ENCODE data around the gene UBXN10. TPM values are rescaled to one million over a fixed set of nuclear protein-coding genes. Genes with fewer than 3 reads are reported as not detected.

Gene UBXN10
- total and polyA plus RNA-seq, 12 donors: 0.64 to 2.6 (median 1.5) TPM

- peaks cover 0 to 7% of the 10 kb centered on the region in 2 donors for H3K4me1 ChIP-seq (replicated peaks in 1 of 2)
- 32 to 37% (median 34%) methylated on average over 16 to 18 of the region's 18 CpGs for WGBS, 4 donors
- H3K36me3 ChIP-seq (replicated peaks in 1 of 2): no peaks in the 10 kb centered on the region
- no peaks in the 10 kb centered on the region for H3K27me3 ChIP-seq
- no peaks in the 10 kb centered on the region for H3K9me3 ChIP-seq (replicated peaks in 1 of 3)
- TF ChIP-seq POLR2A (IDR thresholded peaks at IDR 0.05): no peak
- peak in 6 of 7 donors; percentile 21 to 57 (median 34) for DNase-seq
- intact Hi-C loops (cut with DNase I): loop anchor here in 1 of 2 donors (10.0 kb wide), 2 partner anchors 131 to 211 kb away; no protein-coding TSS in a partner anchor
- H3K27ac ChIP-seq: no peak overlapping the region
- no peak overlapping the region for H3K4me3 ChIP-seq
These were observed 37.9 kb downstream of the UBXN10 start for GRCh38 chr1:20223551-20224419.

GRCh38 chr1:20224546-20224945, 38.6 kb downstream of the UBXN10 start:
- no peak for DNase-seq
- intact Hi-C loops (cut with DNase I): loop anchor here in 1 of 2 donors (10.0 kb wide), 2 partner anchors 130 to 210 kb away; no protein-coding TSS in a partner anchor
- peaks cover 0 to 7% of the 10 kb centered on the region in 2 donors for H3K4me1 ChIP-seq (replicated peaks in 1 of 2)
- no peaks in the 10 kb centered on the region for H3K27me3 ChIP-seq
- H3K9me3 ChIP-seq (replicated peaks in 1 of 3): no peaks in the 10 kb centered on the region
- WGBS, 4 donors: 38 to 79% (median 68%) methylated on average over 3 of the region's 3 CpGs
- no peaks in the 10 kb centered on the region for H3K36me3 ChIP-seq (replicated peaks in 1 of 2)
- no peak overlapping the region for H3K27ac ChIP-seq
- TF ChIP-seq CTCF (IDR thresholded peaks at IDR 0.05) (no peak), POLR2A (IDR thresholded peaks at IDR 0.05) (no peak)
- H3K4me3 ChIP-seq: no peak overlapping the region

GRCh38 chr1:20227704-20228103, 41.8 kb downstream of the UBXN10 start:
- no peaks in the 10 kb centered on the region for H3K9me3 ChIP-seq (replicated peaks in 1 of 3)
- intact Hi-C loops (cut with DNase I): loop anchor here in 1 of 2 donors (10.0 kb wide), 2 partner anchors 127 to 207 kb away; no protein-coding TSS in a partner anchor
- no peaks in the 10 kb centered on the region for H3K36me3 ChIP-seq (replicated peaks in 1 of 2)
- H3K4me3 ChIP-seq: no peak overlapping the region
- no peaks in the 10 kb centered on the region for H3K27me3 ChIP-seq
- H3K27ac ChIP-seq: no peak overlapping the region
- no peak for DNase-seq
- TF ChIP-seq POLR2A (IDR thresholded peaks at IDR 0.05) (no peak), CTCF (IDR thresholded peaks at IDR 0.05) (no peak)
- H3K4me1 ChIP-seq (replicated peaks in 1 of 2): peaks cover 0 to 7% of the 10 kb centered on the region in 2 donors
- 66 to 82% (median 70%) methylated on average over 4 of the region's 4 CpGs for WGBS, 4 donors

- Histone ChIP-seq H3K4me3 (no peak overlapping the region), H3K9me3 (replicated peaks in 1 of 3) (no peaks in the 10 kb centered on the region), H3K4me1 (replicated peaks in 1 of 2) (peaks cover 0 to 7% of the 10 kb centered on the region in 2 donors), H3K27me3 (no peaks in the 10 kb centered on the region), H3K27ac (no peak overlapping the region), H3K36me3 (replicated peaks in 1 of 2) (no peaks in the 10 kb centered on the region)
- intact Hi-C loops (cut with DNase I): loop anchor here in 1 of 2 donors (10.0 kb wide), 2 partner anchors 126 to 206 kb away; no protein-coding TSS in a partner anchor
- WGBS, 4 donors: 85 to 92% (median 88%) methylated on average over 11 of the region's 11 CpGs
- no peak for TF ChIP-seq POLR2A (IDR thresholded peaks at IDR 0.05)
- TF ChIP-seq CTCF (IDR thresholded peaks at IDR 0.05): no peak
- no peak for DNase-seq
These were observed 42.5 kb downstream of the UBXN10 start for GRCh38 chr1:20228314-20228825.
